Neuronal stem cell (in vitro differentiated cells): ENCODE data around the gene FLT1.

Experiments
- DNase-seq: peaks from one replicate; pipeline ENCODE4 v3.0.0-alpha.2; 2013; ENCODE audit warnings: low spot score
- H2AFZ ChIP-seq: one replicate; pipeline ENCODE4 v1.6.1; 2013; ENCODE audit warnings: mild to moderate bottlenecking, low read length, inconsistent platforms
- H2AK5ac ChIP-seq: 2 replicates; pipeline ENCODE4 v1.6.1; 2013; ENCODE audit warnings: low read depth, mild to moderate bottlenecking, inconsistent platforms, low read length, moderate library complexity, mixed read lengths
- H2BK120ac ChIP-seq: 2 replicates; pipeline ENCODE4 v1.6.1; 2013; ENCODE audit warnings: low read depth, mild to moderate bottlenecking, inconsistent platforms, low read length, moderate library complexity, mixed read lengths
- H2BK12ac ChIP-seq: one replicate; pipeline ENCODE4 v1.6.1; 2013; ENCODE audit warnings: low read length, inconsistent platforms
- H2BK15ac ChIP-seq: 2 replicates; pipeline ENCODE4 v1.6.1; 2013; ENCODE audit warnings: mild to moderate bottlenecking, low read length, inconsistent platforms, mixed read lengths
- H2BK5ac ChIP-seq: one replicate; pipeline ENCODE4 v1.6.1; 2013; ENCODE audit warnings: inconsistent platforms, mild to moderate bottlenecking, low read length, moderate library complexity
- H3K14ac ChIP-seq: one replicate; pipeline ENCODE4 v1.6.1; 2013; ENCODE audit warnings: low read length, inconsistent platforms
- H3K18ac ChIP-seq: 2 replicates; pipeline ENCODE4 v1.6.1; 2013; ENCODE audit warnings: low read length, inconsistent platforms
- H3K23ac ChIP-seq: 2 replicates; pipeline ENCODE4 v1.6.1; 2013; ENCODE audit warnings: low read depth, mild to moderate bottlenecking, mixed read lengths, low read length, inconsistent platforms; ENCODE audit not compliant: poor library complexity
- H3K27ac ChIP-seq: replicated peaks from 3 replicates; pipeline ENCODE4 v1.5.1; 2013; ENCODE audit warnings: low read length, inconsistent platforms
- H3K27me3 ChIP-seq, 3 experiments: 2 replicates each; pipeline ENCODE4 v1.6.1; 2013; ENCODE audit warnings: low read length in 3 of 3, mild to moderate bottlenecking in 2 of 3, inconsistent platforms in 1 of 3, low read depth in 1 of 3, mixed read lengths in 1 of 3, moderate library complexity in 1 of 3; ENCODE audit not compliant: control insufficient read depth in 3 of 3, insufficient read depth in 3 of 3
- H3K36me3 ChIP-seq, 2 donors: replicated peaks in 1 of 2; 2 replicates each; pipeline ENCODE4 v1.6.1; 2013; ENCODE audit warnings: low read length in 2 of 2; ENCODE audit not compliant: control insufficient read depth in 2 of 2, insufficient read depth in 2 of 2
- H3K4ac ChIP-seq: 2 replicates; pipeline ENCODE4 v1.6.1; 2013; ENCODE audit warnings: inconsistent platforms, mild to moderate bottlenecking, low read length, moderate library complexity
- H3K4me1 ChIP-seq, 2 donors: 1 replicate in 1 of 2; 2 replicates in 1 of 2; pipeline ENCODE4 v1.6.1; 2013; ENCODE audit warnings: low read length in 2 of 2, low read depth in 1 of 2; ENCODE audit not compliant: control insufficient read depth in 2 of 2, insufficient read depth in 1 of 2
- H3K4me2 ChIP-seq: one replicate; pipeline ENCODE4 v1.6.1; 2013; ENCODE audit warnings: mild to moderate bottlenecking, low read length, inconsistent platforms; ENCODE audit not compliant: insufficient read depth, poor library complexity, severe bottlenecking
- H3K4me3 ChIP-seq, 2 donors: 2 replicates each; pipeline ENCODE4 v1.5.1; 2013; ENCODE audit warnings: low read length in 2 of 2, mild to moderate bottlenecking in 2 of 2, inconsistent platforms in 1 of 2, moderate library complexity in 1 of 2
- H3K79me1 ChIP-seq: one replicate; pipeline ENCODE4 v1.6.1; 2013; ENCODE audit warnings: low read depth, mild to moderate bottlenecking, inconsistent platforms, low read length, moderate library complexity
- H3K9ac ChIP-seq: one replicate; pipeline ENCODE4 v1.6.1; 2013; ENCODE audit warnings: mild to moderate bottlenecking, low read depth, low read length, inconsistent platforms; ENCODE audit not compliant: poor library complexity
- H3K9me3 ChIP-seq, 2 donors: replicated peaks in 1 of 2; 2 replicates each; pipeline versions ENCODE3 to v1.6.1; 2013; ENCODE audit warnings: low read length in 2 of 2, mild to moderate bottlenecking in 2 of 2, inconsistent platforms in 1 of 2, low read depth in 1 of 2, mixed read lengths in 1 of 2, moderate library complexity in 1 of 2; ENCODE audit not compliant: control insufficient read depth in 2 of 2, insufficient read depth in 1 of 2
- H4K8ac ChIP-seq: one replicate; pipeline ENCODE4 v1.6.1; 2013; ENCODE audit warnings: low read depth, mild to moderate bottlenecking, inconsistent platforms, low read length, moderate library complexity
- H4K91ac ChIP-seq: one replicate; pipeline ENCODE4 v1.6.1; 2013; ENCODE audit warnings: low read length, low read depth, mild to moderate bottlenecking, inconsistent platforms; ENCODE audit not compliant: poor library complexity
- WGBS, 2 donors: extraction: QIAGEN DNeasy Blood & Tissue Kit; methylation state at CpG; one replicate each; pipeline ENCODE4 v1.1.7; 2013; ENCODE audit warnings: missing lambda C conversion rate in 2 of 2, mixed read lengths in 1 of 2; ENCODE audit not compliant: insufficient read length in 2 of 2, insufficient replicate concordance in 1 of 2; ENCODE audit errors: extremely low coverage in 2 of 2; 5-methylcytosine and 5-hydroxymethylcytosine counted together

The FLT1 gene

DNA sequence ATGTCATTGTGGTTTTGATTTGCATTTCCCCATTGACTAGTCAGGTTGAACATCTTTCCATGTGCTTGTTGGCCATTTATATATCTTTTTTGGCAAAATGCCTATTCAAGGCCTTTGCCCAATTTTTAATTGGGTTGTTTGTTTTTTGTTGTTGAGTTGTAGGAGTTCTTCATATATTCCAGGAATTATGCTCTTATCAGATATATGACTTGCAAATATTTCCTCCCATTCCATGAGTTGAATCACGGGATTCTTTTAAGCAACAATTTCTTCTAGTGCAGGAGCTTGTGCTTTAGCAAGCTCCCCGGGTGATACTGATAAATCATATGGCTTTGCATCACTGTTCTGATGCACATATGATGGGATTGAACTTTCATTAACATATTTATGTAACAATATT, 47.0 kb upstream of the FLT1 start:
- Histone ChIP-seq H3K27ac (no peak overlapping the region), H2BK5ac (no peak overlapping the region), H2AFZ (no peak overlapping the region), H2BK15ac (no peak overlapping the region), H3K14ac (no peak overlapping the region), H4K8ac (no peak overlapping the region), H3K9ac (no peak overlapping the region), H3K9me3 (no peaks in the 10 kb centered on the region), H3K79me1 (no peaks in the 10 kb centered on the region), H3K18ac (no peak overlapping the region), H3K36me3 (no peaks in the 10 kb centered on the region), H3K4me3 (no peak overlapping the region), H3K27me3 (no peaks in the 10 kb centered on the region), H2AK5ac (no peak overlapping the region), H3K4ac (no peak overlapping the region), H3K4me2 (no peak overlapping the region), H3K23ac (no peak overlapping the region), H2BK120ac (no peak overlapping the region), H3K4me1 (no peaks in the 10 kb centered on the region), H4K91ac (no peak overlapping the region), H2BK12ac (no peak overlapping the region)
- DNase-seq, result no peak
- WGBS, 2 donors, result no CpG with 5 or more reads among the region's 2 CpGs

DNA sequence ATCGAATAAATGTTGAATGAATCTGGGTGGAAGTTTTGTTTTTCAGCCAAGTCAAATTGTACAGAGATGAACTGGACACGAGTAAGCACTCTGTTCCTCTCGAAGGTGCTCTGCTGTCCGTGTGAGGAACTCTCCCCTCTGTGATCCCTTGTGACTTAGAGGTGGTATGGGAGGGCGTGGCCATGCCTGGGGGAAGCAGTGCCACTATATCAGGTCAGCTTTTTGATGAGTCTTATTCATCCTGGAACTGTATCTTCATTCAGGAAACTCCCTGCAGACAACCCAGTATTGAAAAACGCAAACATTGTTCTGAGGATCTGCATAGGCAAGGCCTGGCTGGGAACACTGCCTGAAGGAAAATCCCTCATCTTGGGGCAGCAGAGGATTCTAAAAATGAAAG, 45.7 kb upstream of the FLT1 start:
- no peak overlapping the region for H2BK12ac ChIP-seq
- no peaks in the 10 kb centered on the region for H3K9me3 ChIP-seq
- no CpG with 5 or more reads among the region's 6 CpGs for WGBS, 2 donors

DNA sequence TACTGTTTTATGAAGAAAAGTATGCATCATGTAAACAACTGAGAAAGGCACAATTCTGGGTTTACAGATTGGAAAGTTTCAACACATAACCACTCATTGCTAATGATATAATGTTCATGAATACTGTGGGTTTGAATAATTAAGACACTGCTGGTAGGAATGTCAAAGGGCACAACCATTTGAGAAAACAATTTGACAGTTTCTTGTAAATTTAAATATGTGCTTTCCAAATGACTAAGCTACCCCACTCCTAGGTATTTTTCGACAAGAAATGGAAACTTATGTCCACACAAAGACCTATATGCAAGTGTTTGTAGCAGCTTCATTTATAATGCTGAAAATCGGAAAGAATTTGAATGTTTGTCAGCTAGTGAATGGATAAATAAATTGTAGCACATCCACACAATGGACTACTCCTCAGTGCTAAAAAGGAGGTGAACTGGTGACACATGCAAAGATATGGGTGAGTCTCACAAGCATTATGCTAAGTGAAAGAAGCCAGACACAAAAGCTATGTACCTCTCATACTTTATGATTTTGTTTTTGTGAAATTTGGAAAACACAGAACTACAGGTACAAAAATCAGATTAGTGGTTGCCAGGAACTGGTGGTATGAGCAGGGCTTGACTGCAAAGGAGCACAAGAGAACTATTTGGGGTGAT, 44.8 kb upstream of the FLT1 start:
- H3K79me1 ChIP-seq, result no peaks in the 10 kb centered on the region
- no peak overlapping the region for H3K18ac ChIP-seq
- no peak overlapping the region for H2BK5ac ChIP-seq
- H2BK15ac ChIP-seq, result no peak overlapping the region
- H2BK120ac ChIP-seq, result no peak overlapping the region
- H3K9ac ChIP-seq, result no peak overlapping the region
- no peak overlapping the region for H4K8ac ChIP-seq
- H2AFZ ChIP-seq, result no peak overlapping the region
- H2AK5ac ChIP-seq, result no peak overlapping the region
- H3K36me3 ChIP-seq, result no peaks in the 10 kb centered on the region
- H4K91ac ChIP-seq, result no peak overlapping the region
- H2BK12ac ChIP-seq, result no peak overlapping the region
- no peak overlapping the region for H3K4ac ChIP-seq
- peaks cover 0 to 4% of the 10 kb centered on the region in 2 donors for H3K9me3 ChIP-seq
- H3K14ac ChIP-seq, result no peak overlapping the region
- H3K4me1 ChIP-seq, result no peaks in the 10 kb centered on the region
- WGBS, 2 donors, result no CpG with 5 or more reads among the region's 2 CpGs
- H3K27ac ChIP-seq, result no peak overlapping the region
- H3K27me3 ChIP-seq, result peaks cover 0 to under 1% (median 0%) of the 10 kb centered on the region in 3 experiments
- DNase-seq, result no peak
- no peak overlapping the region for H3K4me3 ChIP-seq
- no peak overlapping the region for H3K4me2 ChIP-seq
- H3K23ac ChIP-seq, result no peak overlapping the region

More for the DNA sequence above, 45.7 kb upstream of the FLT1 start:
- no peaks in the 10 kb centered on the region for H3K27me3 ChIP-seq
- DNase-seq, result no peak
- no peak overlapping the region for H2AK5ac ChIP-seq
- no peak overlapping the region for H4K8ac ChIP-seq
- H2BK15ac ChIP-seq, result no peak overlapping the region
- H3K4me1 ChIP-seq, result no peaks in the 10 kb centered on the region
- no peaks in the 10 kb centered on the region for H3K36me3 ChIP-seq
- H3K14ac ChIP-seq, result no peak overlapping the region
- H2BK5ac ChIP-seq, result no peak overlapping the region
- H3K9ac ChIP-seq, result no peak overlapping the region
- H2AFZ ChIP-seq, result no peak overlapping the region
- no peak overlapping the region for H3K4ac ChIP-seq
- H3K23ac ChIP-seq, result no peak overlapping the region
- no peak overlapping the region for H3K18ac ChIP-seq
- H4K91ac ChIP-seq, result no peak overlapping the region
- no peak overlapping the region for H2BK120ac ChIP-seq
- no peak overlapping the region for H3K4me2 ChIP-seq
- H3K79me1 ChIP-seq, result no peaks in the 10 kb centered on the region
- no peak overlapping the region for H3K4me3 ChIP-seq
- H3K27ac ChIP-seq, result no peak overlapping the region

DNA sequence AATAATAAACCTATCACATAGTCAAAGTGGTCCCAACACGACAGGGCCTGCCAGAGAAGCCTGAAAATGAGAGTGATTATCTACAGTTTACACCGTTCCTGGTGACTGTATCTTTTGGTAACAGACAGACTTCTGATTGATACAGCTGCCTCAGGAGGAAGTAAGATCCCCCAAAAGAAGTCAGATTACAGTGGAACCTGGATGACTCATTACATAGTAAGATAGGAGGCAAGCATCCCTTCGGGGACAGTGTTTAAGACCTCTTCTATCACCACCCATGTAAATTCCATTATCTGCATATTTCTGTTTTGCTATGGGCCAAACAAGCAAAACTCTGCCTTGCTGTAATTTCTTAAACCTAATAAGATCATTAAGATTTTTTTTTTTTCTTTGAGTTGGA, 44.0 kb upstream of the FLT1 start:
- H3K27me3 ChIP-seq, result peaks cover 0 to 9% (median 4%) of the 10 kb centered on the region in 3 experiments
- H3K4me3 ChIP-seq, result no peak overlapping the region
- no peaks in the 10 kb centered on the region for H3K4me1 ChIP-seq
- no peak overlapping the region for H4K8ac ChIP-seq
- H2BK120ac ChIP-seq, result no peak overlapping the region
- no peak overlapping the region for H2AFZ ChIP-seq
- H2BK12ac ChIP-seq, result no peak overlapping the region
- H3K9me3 ChIP-seq, result peaks cover 0 to 4% of the 10 kb centered on the region in 2 donors
- H3K9ac ChIP-seq, result no peak overlapping the region
- H2AK5ac ChIP-seq, result no peak overlapping the region
- no peak overlapping the region for H3K4ac ChIP-seq
- no peaks in the 10 kb centered on the region for H3K79me1 ChIP-seq
- H3K4me2 ChIP-seq, result no peak overlapping the region
- H3K18ac ChIP-seq, result no peak overlapping the region
- no peak overlapping the region for H2BK15ac ChIP-seq
- H3K36me3 ChIP-seq, result no peaks in the 10 kb centered on the region
- no peak overlapping the region for H3K23ac ChIP-seq
- H4K91ac ChIP-seq, result no peak overlapping the region
- WGBS, 2 donors, result no CpG with 5 or more reads among the region's 3 CpGs
- H3K27ac ChIP-seq, result no peak overlapping the region
- H3K14ac ChIP-seq, result no peak overlapping the region
- no peak for DNase-seq
- no peak overlapping the region for H2BK5ac ChIP-seq
